GM06990 (cell line): Measurements from ENCODE around the gene ATAD3B.
"Not testable (repeated sequence)": the region's sequence is repeated elsewhere in the genome, so short reads cannot be mapped to it uniquely, and the experiment has no call there.

Experiments
- DNase-seq: peaks from one replicate; pipeline ENCODE4 v3.0.0-alpha.2; 2011; ENCODE audit not compliant: insufficient read length; ENCODE audit errors: extremely low read depth
- H3K27me3 ChIP-seq: replicated peaks from 2 replicates; pipeline ENCODE4 v1.6.0; 2011; ENCODE audit warnings: low read length; ENCODE audit not compliant: control insufficient read depth, insufficient read depth
- H3K36me3 ChIP-seq: 2 replicates; pipeline ENCODE4 v1.5.1; 2011; ENCODE audit warnings: low read length; ENCODE audit not compliant: control insufficient read depth, insufficient read depth
- H3K4me3 ChIP-seq: replicated peaks from 2 replicates; pipeline ENCODE4 v1.5.1; 2011; ENCODE audit warnings: low read depth, mild to moderate bottlenecking, control low read depth, low read length
- TF ChIP-seq, protein P1 (sequence below): IDR thresholded peaks from 2 replicates; pipeline ENCODE4 v1.5.1; 2011; ENCODE audit warnings: low read length, control low read depth, mild to moderate bottlenecking, inconsistent platforms; ENCODE audit not compliant: insufficient read depth, poor library complexity, severe bottlenecking

ATAD3B gene

DNA sequence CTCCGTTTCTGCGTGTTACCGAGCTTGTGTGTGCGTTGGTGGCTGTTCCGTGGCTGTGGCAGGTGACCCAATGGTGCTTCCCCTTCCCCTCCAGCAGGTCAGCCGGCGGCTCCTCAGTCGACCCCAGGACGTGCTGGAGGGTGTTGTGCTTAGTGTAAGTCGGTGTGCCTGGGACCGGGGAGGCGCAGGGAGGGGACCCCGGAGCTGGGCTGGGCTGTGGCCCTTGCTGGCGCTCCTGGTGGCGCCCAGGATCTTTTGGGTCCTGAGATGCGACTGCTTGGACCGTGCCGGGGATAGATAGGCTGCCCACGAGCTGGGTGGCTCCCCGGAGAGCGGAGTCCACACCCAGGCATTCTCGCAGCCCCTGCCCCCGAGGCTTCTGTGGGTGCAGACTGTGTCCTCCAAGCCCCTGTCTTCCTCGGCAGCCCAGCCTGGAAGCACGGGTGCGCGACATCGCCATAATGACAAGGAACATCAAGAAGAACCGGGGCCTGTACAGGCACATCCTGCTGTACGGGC is 16.1 kb upstream of the ATAD3B start:
- TF ChIP-seq, protein P1, sequence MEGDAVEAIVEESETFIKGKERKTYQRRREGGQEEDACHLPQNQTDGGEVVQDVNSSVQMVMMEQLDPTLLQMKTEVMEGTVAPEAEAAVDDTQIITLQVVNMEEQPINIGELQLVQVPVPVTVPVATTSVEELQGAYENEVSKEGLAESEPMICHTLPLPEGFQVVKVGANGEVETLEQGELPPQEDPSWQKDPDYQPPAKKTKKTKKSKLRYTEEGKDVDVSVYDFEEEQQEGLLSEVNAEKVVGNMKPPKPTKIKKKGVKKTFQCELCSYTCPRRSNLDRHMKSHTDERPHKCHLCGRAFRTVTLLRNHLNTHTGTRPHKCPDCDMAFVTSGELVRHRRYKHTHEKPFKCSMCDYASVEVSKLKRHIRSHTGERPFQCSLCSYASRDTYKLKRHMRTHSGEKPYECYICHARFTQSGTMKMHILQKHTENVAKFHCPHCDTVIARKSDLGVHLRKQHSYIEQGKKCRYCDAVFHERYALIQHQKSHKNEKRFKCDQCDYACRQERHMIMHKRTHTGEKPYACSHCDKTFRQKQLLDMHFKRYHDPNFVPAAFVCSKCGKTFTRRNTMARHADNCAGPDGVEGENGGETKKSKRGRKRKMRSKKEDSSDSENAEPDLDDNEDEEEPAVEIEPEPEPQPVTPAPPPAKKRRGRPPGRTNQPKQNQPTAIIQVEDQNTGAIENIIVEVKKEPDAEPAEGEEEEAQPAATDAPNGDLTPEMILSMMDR, result no peak
- Histone ChIP-seq H3K4me3 (no peak overlapping the region), H3K27me3 (no peaks in the 10 kb centered on the region), H3K36me3 (no peaks in the 10 kb centered on the region)
- no peak for DNase-seq

DNA sequence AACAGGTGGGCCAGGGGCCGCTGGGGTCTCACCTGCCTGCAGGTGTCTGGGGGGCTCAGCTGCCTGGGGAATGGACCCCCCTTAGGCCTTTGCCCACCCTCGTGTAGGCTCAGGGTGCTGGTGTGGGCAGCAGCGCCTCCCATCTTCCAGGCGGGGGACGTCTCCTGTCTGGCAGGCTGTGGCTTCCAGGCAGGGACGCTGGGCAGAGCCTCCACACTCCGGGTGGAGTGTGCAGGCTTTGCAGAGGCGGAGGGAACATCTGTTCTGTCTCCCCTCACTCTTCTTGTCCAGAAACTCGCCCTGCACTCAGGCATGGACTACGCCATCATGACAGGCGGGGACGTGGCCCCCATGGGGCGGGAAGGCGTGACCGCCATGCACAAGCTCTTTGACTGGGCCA is 15.6 kb upstream of the ATAD3B start:
- H3K4me3 ChIP-seq, DNase-seq, H3K27me3 ChIP-seq, H3K36me3 ChIP-seq: not testable (repeated sequence)

DNA sequence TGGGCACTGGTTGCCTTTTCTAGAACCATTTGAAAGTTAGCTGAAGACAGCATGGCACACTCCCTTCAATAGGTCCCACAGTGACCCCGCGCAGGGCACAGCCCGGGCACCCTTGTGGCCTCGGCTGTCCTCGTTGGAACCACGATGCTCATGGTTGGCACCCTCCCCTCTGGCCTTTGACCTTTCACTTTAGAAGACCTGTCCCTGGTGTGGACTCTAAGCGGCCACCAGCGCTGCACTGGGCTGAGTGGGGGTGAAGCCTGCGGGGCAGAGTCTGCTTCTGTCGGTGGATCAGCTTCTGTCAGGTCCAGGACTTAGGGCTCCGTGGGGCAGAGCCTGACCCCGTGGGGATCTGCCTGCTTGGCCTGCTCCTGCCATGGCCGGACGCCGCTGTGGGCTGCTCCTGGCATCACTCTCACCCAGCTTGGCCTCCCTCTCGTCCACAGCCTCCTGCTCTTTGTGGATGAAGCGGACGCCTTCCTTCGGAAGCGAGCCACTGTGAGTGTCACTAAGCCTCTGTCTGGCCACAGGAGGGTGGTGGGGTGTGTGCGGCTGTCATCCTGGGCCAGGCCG is 14.8 kb upstream of the ATAD3B start:
- DNase-seq, H3K4me3 ChIP-seq: not testable (repeated sequence)

DNA sequence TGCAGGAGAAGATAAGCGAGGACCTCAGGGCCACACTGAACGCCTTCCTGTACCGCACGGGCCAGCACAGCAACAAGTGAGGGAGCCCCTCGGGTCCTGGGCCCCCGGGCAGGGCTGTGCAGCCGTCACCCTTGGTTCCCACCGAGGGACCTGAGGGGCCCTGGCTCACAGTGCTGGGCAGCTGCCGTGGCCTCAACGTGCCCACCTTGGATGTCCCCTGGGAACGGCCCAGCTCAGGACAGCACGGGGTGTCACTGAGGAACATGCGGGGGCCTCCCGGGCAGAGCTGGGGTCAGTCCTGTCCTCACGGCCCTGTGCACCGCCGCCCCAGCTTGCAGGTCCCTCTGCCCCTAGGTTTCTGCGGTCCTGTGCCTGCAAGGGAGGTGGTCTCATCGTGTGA is 12.4 kb upstream of the ATAD3B start:
- DNase-seq, H3K36me3 ChIP-seq, H3K27me3 ChIP-seq, H3K4me3 ChIP-seq: not testable (repeated sequence)

More for the DNA sequence above, 14.8 kb upstream of the ATAD3B start:
- H3K36me3 ChIP-seq, H3K27me3 ChIP-seq: not testable (repeated sequence)

DNA sequence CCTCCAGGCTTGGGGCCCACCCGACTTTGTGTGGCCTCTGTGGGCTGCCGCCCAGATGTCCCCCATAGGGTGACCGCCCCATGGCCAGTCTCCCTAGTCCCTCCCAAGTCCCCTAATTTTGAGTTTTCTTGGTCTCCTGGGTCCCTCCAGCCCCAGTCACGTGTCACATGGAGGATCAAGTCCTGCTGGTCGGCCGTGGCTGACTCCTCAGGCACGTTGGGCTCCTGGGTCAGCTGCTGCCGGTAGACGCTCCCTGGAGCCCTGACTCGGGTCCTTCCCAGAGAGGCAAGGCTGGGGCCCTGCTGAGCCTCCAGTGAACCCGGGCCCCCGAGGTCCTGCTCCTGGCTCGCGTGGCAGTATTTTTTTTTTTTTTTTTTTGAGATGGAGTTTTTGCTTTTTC is 11.9 kb upstream of the ATAD3B start:
- not testable (repeated sequence) for H3K36me3 ChIP-seq, H3K4me3 ChIP-seq, DNase-seq, H3K27me3 ChIP-seq

DNA sequence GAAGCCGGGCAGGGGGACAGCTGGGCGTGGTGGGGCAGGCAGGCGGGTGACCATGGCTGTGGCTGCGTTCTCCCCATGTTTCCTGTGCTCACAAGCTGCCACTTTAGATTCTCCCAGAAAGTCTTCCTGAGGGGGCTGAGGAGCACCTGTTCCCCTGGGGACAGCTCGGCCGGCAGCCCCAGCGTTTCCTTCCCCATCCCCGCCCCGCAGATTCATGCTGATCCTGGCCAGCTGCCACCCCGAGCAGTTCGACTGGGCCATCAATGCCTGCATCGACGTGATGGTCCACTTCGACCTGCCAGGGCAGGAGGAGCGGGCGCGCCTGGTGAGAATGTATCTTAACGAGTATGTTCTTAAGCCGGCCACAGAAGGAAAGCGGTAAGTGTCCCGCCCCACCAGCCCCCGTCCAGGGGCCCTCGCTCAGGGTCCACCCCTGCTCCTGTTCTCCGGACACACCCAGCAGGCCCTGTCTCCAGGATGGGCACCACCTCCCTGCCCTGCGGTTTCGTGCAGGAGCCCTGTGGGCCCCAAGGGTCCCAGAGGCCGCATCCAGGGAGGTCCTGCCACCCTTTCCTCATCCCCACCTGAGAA is 10.9 kb upstream of the ATAD3B start:
- TF ChIP-seq, protein P1, result no peak
- no peak overlapping the region for H3K4me3 ChIP-seq
- H3K36me3 ChIP-seq, result no peaks in the 10 kb centered on the region
- no peaks in the 10 kb centered on the region for H3K27me3 ChIP-seq
- DNase-seq, result no peak

DNA sequence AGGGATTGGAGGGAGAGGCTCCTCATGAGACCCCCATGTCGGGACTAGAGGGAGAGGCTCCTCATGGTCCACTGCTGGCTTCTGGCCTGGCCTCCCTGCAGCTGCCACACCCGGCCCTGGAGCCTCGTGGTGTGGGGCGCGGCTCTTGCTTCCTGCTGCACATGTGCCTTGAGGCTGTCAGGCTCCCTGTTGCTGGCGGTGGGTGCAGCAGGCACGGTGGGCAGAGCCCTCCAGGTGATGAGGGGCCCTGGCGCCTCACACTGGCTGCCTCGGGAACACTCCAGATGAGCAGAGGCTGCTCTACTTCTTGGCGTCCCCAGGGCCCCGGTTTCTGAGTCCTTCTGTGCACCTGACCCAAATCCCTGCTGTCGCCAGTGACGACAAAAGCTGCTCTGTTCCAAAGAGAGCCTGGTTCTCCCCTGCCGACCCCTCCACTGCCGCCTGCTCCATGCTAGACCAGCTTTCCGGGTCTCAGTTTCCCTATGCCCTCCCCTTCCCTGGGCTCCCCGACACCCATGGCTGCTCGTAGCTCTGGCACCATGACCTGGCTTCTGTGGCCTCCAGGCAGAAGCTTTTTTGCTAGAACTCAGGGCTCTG is 9.7 kb upstream of the ATAD3B start:
- no peaks in the 10 kb centered on the region for H3K36me3 ChIP-seq
- no peaks in the 10 kb centered on the region for H3K27me3 ChIP-seq
- TF ChIP-seq, protein P1, result no peak
- H3K4me3 ChIP-seq, result peak overlapping the region; percentile 61
- no peak for DNase-seq
